ENCODE results near the gene SLX4IP. TPM values are rescaled to one million over a fixed set of nuclear protein-coding genes. Genes with fewer than 3 reads are reported as not detected.

Gene SLX4IP
- total and polyA plus RNA-seq, 2 donors (not counting 1 experiment from before 2014, with no cell fraction given), result 2.0 to 8.1 TPM

DNA sequence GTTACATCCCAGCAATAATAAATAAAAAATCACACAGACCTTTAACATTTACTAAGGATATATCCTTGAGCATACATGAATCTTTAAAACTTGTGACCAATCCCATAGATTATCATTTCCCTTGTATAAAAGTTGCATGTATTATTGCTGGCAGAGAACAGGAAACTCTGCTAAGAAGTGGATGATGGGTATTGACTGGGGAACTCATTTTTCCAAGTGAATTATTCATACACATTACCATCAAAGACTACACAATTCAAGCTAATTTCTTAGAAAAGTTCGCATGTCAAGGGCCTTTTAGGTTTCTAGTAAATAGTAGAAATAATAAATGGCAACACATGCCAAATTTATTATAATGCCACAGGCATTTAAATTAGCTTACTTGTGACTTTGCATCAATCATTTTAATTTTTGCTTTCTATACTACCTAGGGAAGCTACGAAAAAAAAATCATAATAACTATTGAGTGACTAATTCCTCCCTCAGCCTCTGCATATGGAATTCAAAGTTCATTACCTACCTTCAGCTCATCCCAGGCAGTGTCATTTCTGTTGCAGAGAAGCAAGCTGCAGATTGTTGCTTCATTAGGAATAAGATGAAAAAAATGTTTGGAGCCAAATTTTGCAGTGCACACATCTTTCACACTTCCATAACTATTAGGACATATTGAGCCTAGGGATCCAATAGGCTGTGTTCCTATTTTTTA is 26.8 kb upstream of the SLX4IP start:
- Histone ChIP-seq H3K4me3 (ENCODE audit: control extremely low read depth in 1 of 5, extremely low read depth in 1 of 5, insufficient read depth in 1 of 5, low read depth in 2 of 5, low read length in 4 of 5) (no peak overlapping the region), H3K9me3 (ENCODE audit: control extremely low read depth in 1 of 3, control insufficient read depth in 2 of 3, insufficient read depth in 1 of 3, low read length in 2 of 3) (no peaks in the 10 kb centered on the region), H3K27ac (ENCODE audit: low read length in 2 of 2) (no peak overlapping the region), H3K9ac (ENCODE audit: low read length) (no peak overlapping the region), H3K36me3 (replicated peaks in 1 of 2; ENCODE audit: control extremely low read depth in 1 of 2, control insufficient read depth in 1 of 2, extremely low read depth in 1 of 2, insufficient read depth in 2 of 2, low read length in 1 of 2) (peaks cover 7 to 16% of the 10 kb centered on the region in 2 experiments), H3K79me2 (ENCODE audit: control insufficient read depth, insufficient read depth, low read length) (no peaks in the 10 kb centered on the region), H4K20me1 (ENCODE audit: control insufficient read depth, insufficient read depth, low read length, poor library complexity, severe bottlenecking) (no peaks in the 10 kb centered on the region), H2AFZ (ENCODE audit: insufficient read depth, low read depth, low read length, poor library complexity, severe bottlenecking) (no peak overlapping the region), H3K4me2 (replicated peaks; ENCODE audit: low read depth, low read length, poor library complexity, severe bottlenecking) (no peak overlapping the region), H3K27me3 (replicated peaks in 1 of 4; ENCODE audit: control extremely low read depth in 1 of 4, control insufficient read depth in 3 of 4, insufficient read depth in 4 of 4, low read length in 3 of 4) (no peaks in the 10 kb centered on the region), H3K4me1 (ENCODE audit: control insufficient read depth in 2 of 2, insufficient read depth in 2 of 2, low read length in 2 of 2) (no peaks in the 10 kb centered on the region)
- WGBS (ENCODE audit: insufficient coverage), result no CpG with 5 or more reads among the region's 2 CpGs
- Mint-ChIP-seq H3K27me3 (no peaks in the 10 kb centered on the region), H3K4me3 (no peak overlapping the region), H3K27ac (no peak overlapping the region), H3K4me1 (peaks cover 3% of the 10 kb centered on the region), H3K9me3 (ENCODE audit: insufficient read depth) (no peaks in the 10 kb centered on the region)
- CTCF ChIA-PET, result no interaction called here
- intact Hi-C loops (cut with micrococcal nuclease), result no loop called here
- TF ChIP-seq EZH2 (IDR thresholded peaks at IDR 0.05; ENCODE audit: borderline replicate concordance, insufficient read depth, low read depth, low read length, poor library complexity, severe bottlenecking) (no peak), CTCF (IDR thresholded peaks at IDR 0.05) (no peak)
- ATAC-seq (ENCODE audit: low read depth), result no peak
- DNase-seq, result no peak
- POLR2A ChIA-PET, result no interaction called here

DNA sequence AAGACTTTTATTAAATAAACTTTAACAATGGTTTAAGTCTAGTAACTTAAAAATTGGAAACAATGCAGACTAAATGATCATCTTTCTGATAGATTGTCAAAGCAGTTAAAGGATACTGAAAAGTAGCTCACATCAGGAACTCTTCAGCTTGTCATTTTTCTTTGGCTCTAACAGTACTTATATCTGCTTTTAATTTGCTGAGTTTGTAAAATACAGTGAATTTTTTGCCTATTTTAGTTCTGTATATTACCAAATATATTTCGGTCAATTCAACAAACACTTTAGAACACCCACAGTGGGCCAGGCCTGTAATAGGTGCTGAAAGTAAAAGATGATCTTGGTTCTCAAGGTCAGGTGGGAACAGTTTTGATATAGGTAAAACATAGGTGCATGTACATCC is 23.4 kb upstream of the SLX4IP start:
- Mint-ChIP-seq H3K9me3 (ENCODE audit: insufficient read depth) (no peaks in the 10 kb centered on the region), H3K27me3 (no peaks in the 10 kb centered on the region), H3K27ac (no peak overlapping the region), H3K4me1 (peaks cover 7% of the 10 kb centered on the region), H3K4me3 (no peak overlapping the region)
- Histone ChIP-seq H3K79me2 (ENCODE audit: control insufficient read depth, insufficient read depth, low read length) (no peaks in the 10 kb centered on the region), H3K4me3 (ENCODE audit: control extremely low read depth in 1 of 5, extremely low read depth in 1 of 5, insufficient read depth in 1 of 5, low read depth in 2 of 5, low read length in 4 of 5) (no peak overlapping the region), H3K9ac (ENCODE audit: low read length) (no peak overlapping the region), H2AFZ (ENCODE audit: insufficient read depth, low read depth, low read length, poor library complexity, severe bottlenecking) (no peak overlapping the region), H3K4me2 (replicated peaks; ENCODE audit: low read depth, low read length, poor library complexity, severe bottlenecking) (no peak overlapping the region), H3K9me3 (ENCODE audit: control extremely low read depth in 1 of 3, control insufficient read depth in 2 of 3, insufficient read depth in 1 of 3, low read length in 2 of 3) (no peaks in the 10 kb centered on the region), H3K27ac (ENCODE audit: low read length in 2 of 2) (no peak overlapping the region), H3K27me3 (replicated peaks in 1 of 4; ENCODE audit: control extremely low read depth in 1 of 4, control insufficient read depth in 3 of 4, insufficient read depth in 4 of 4, low read length in 3 of 4) (no peaks in the 10 kb centered on the region), H3K36me3 (replicated peaks in 1 of 2; ENCODE audit: control extremely low read depth in 1 of 2, control insufficient read depth in 1 of 2, extremely low read depth in 1 of 2, insufficient read depth in 2 of 2, low read length in 1 of 2) (peaks cover 2 to 12% of the 10 kb centered on the region in 2 experiments), H3K4me1 (ENCODE audit: control insufficient read depth in 2 of 2, insufficient read depth in 2 of 2, low read length in 2 of 2) (no peaks in the 10 kb centered on the region), H4K20me1 (ENCODE audit: control insufficient read depth, insufficient read depth, low read length, poor library complexity, severe bottlenecking) (peaks cover 6% of the 10 kb centered on the region)
- TF ChIP-seq EZH2 (IDR thresholded peaks at IDR 0.05; ENCODE audit: borderline replicate concordance, insufficient read depth, low read depth, low read length, poor library complexity, severe bottlenecking) (no peak), CTCF (IDR thresholded peaks at IDR 0.05) (no peak)
- WGBS (ENCODE audit: insufficient coverage), result no CpG with 5 or more reads among the region's 1 CpG
- intact Hi-C loops (cut with micrococcal nuclease), result no loop called here
- ChIA-PET POLR2A (no interaction called here), CTCF (interaction anchor here (2.0 kb wide), 1 partner anchor 15 kb away, joined by 7 read pairs; no protein-coding TSS in a partner anchor)
- no peak for DNase-seq
- ATAC-seq (ENCODE audit: low read depth), result no peak

Measured in B cell (primary cell).